Hypothalamus (tissue), 51 donors: Measurements from ENCODE around the gene UBE2J2.

ENCODE experiments used
- DNase-seq, 51 donors: peaks; one replicate each; lab custom pipeline; 2025; lab: John Stamatoyannopoulos, UW

UBE2J2 gene

DNA sequence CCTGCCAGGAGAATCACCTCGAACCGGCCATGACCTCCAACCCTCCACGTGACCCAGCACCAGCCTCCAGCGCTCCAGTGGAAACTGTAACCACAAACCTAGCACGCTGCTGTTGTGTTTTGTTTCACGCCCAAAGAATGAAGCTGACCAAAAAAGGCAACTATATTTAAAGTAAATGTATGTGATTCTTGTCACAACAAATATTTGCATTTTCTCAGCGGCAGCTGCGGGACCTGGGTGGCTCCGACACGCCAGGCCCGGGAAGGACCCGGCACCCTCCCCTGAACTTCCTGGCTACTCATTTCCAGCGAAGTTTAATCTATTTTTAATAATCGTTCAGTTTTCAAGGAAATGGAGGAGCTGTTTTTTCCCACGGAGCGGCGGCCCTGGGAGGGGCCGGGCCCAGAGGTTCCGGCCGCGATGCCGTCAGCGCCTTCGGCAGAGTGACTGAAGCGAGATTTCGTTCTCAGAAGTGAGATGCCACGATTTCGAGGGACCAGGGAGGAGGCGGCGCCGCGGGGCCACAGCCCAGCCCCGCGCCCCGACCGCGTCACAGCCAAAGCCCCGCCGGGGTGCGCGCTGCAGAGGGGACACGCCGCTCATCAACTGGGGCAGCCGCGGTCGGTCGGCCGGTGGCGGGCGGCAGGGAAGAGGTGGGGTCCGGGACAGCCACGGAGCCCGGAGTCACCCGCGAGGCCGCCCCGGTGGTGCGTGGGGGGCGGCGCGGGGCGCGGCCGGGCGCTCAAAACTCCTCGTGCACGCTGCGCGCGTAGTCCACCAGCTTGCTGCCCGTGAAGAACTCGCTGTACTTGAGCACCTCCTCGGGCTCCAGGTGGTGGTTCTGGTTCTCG lies 56.7 kb downstream of the UBE2J2 start:
- DNase-seq = no peak

DNA sequence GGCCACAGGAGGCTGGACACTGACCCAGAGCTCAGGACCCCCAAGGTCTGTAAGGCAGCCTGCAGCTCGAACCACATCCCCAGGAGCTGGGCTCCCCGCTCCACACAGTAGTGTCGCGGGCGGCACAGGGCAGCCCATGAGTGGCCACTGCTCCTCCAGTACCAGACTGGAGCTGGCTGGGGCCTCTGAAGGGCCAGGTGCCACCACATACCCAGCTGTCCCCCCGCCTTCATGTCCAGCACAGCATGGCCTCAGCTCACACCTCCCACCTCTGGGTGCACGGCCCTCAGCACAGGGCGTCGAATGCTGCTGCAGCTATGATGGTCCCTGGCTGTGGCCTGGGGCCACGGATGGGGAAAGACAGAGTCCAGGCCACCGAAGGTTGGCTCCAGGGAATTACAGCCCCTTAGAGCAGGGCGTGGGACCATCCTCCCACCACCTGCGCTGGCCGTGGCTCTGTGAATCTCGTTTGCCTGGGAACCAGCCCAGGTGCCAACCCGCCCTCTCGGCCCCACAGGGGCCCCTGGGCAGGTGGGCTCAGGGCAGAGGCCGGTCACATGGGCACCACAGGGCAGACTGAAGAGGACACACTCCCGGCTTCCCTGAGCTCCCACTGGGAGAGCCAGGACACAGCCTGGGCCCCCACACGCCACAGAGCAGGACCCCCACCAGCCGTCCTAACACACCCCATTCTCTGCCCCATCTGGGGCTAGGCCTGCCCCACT lies 57.6 kb downstream of the UBE2J2 start:
- no peak for DNase-seq

DNA sequence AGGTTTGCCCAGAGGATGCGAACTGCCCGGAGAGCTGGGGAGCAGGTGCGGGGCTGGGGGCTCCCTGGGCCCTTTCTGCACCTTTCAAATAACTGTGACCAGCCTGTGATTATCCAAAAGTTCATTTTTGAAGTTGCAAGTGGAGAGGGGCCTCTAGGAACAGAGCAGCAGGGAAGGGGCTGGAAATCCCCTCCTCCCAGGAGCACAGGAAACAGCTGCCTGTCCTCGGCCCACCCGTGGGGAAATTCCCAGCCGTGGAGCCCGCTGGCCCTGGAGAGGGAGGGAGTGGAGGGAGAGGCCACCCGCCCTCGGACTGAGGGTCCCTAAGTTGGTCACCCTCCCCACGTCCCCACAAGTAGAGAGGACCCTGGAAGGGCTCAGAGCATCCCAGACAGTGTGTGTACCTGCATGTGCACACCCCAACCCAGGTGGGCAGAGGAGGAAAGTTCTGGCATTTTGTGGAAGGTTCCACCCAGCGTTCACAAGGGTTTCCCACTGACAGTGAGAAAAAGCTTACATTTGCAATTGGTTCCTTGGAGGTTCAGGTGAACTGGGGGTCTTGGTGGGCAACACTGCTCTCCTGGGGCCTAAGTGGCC lies 58.5 kb downstream of the UBE2J2 start:
- no peak for DNase-seq

DNA sequence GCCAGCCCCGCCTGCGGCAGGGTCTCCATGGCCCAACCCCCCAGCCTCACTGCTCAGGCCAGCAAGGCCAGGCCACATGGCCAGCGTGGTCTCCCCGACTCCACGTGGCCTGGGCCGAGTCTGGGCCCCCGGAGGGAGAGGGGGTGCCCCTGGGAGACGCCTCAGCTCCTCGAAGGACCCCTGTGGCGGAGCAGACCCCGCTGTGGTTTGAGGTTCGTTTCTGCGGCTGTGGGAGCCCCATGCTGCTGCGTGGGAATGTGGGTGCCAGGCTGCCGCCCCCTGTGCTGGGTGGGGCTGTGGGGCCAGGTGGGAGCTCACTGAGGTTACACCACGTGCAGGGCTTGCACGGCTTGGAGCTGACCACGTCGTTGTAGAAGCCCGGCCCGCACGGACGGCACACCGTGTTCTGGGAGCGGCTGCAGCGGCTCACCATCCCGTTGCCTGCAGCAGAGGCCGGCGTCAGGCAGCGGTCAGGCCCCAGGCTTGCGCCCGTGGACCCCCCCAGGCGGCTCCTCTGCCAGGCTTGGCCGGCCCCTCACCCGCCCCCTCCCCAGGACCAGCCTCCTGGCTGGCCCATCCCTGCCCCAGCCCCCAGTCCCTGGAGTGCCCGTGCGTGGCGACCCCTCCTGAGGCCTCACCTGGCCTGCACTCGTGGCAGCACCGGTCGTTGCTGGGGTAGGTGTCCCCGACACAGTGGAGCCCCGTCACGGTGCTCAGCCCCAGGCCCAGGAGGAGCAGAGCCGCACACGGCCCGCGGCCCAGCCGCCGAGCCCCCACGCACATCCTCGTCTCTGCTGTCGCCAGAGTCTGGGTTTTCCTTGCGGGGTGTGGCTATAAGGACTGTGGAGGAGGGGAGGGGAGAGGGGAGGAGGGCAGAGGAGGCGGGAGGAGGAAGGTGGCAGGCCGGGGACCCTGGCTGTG lies 60.0 kb downstream of the UBE2J2 start, which contains the start of gene TNFRSF4:
Gene TNFRSF4, minus strand, starts transcription at position 809 of the 921 bp plus-strand sequence. Its CDS starts 26 bp downstream, at position 783.
- no peak for DNase-seq

DNA sequence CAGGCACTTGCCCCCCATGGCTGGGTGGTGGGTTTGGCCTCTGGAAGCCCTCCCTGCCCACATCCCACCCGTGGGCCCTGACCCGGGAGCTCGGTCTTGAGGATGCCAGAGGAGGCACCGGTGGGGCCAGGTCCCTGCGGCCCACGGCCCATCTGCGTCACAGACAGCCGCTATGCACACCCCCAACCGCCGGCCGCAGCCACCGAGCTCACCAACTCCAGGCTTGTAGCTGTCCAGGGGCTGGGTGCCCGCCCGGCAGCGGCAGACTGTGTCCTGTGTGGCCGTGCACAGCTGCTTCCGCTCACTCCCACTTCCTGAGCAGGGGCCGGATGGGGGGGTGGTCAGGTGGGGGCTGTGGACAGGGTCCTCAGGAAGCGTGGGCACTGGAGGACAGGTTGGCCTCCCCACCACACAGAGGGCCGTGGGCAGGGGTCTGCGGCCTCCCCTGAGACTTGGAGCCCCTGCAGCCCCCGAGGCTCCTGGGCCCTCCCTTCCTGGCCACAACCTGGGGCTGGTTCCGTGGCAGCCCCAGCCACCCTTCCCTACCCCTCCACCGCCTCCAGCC lies 60.8 kb downstream of the UBE2J2 start:
- DNase-seq = no peak

DNA sequence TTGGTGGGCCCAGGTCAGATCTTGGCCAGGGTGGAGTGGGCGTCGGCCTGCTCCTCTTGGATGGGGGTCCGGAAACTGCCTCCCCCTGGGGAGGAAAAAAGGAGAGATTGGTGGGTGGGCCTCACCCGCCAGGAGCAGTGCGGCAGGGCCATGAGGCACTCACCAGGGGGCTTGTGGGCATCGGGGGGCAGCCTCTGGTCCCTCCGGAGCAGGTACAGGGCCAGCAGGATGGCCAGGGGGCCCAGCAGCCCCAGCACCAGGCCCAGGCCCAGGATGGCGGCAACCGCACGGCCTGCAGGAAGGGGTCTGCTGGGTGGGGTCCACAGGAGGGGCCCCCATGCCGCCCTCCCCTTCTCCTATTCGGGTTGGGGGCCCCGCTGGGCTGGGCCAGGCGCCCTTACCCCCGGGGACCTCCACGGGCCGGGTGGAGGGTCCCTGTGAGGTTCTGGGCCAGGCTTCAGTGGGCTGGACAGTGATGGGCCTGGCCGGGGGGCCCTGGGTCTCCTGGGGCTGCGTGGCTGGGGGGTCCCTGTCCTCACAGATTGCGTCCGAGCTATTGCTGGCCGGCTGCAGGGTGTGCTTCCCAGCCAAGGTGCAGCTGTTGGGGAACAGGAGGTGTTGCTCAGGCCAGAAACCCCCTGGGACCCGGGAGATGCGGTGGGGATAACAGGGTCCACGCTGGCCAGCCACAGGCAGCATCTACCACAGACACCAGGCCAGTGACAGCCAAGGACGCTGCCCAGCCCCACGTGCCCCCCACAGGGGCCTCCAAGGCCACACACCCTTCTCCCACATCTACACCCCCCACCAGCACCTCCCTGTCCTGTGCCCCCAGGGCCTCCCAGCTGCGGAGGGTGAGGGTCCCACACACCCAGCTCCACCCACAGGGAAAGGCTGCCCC lies 61.9 kb downstream of the UBE2J2 start:
- DNase-seq = no peak

DNA sequence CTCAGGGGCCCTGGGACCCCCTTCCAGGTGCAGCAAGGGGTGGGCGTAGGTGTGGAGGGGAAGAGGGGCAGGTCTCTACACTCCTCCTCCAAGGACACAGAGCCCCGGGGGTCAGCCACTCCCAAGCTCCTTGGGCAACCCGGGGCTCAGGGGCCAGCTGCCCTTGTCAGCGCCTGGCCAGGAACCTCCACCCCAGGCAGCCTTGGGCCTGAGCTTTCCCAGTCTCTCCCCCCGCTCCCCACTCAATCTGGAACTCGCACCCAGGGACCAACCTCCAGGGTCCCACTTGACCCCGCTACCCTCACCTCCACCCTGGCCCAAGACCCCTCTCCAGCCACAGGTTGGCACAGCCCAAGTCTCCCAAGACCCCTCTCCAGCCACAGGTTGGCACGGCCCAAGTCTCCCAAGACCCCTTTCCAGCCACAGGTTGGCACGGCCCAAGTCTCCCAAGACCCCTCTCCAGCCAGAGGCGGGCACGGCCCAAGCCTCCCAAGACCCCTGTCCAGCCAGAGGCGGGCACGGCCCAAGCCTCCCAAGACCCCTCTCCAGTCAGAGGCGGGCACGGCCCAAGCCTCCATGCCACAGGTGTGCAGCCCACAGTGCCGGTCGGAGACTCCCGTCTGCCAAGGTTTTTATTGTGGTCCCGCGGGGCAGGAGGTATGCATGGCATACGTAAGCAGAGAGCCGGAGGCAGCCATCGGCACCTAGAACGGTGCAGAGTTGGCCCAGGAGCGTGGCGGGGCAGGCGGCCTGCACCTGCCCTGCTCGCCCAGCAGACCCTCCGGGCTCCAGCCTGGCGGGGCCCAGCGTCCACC lies 62.7 kb downstream of the UBE2J2 start:
- no peak for DNase-seq

DNA sequence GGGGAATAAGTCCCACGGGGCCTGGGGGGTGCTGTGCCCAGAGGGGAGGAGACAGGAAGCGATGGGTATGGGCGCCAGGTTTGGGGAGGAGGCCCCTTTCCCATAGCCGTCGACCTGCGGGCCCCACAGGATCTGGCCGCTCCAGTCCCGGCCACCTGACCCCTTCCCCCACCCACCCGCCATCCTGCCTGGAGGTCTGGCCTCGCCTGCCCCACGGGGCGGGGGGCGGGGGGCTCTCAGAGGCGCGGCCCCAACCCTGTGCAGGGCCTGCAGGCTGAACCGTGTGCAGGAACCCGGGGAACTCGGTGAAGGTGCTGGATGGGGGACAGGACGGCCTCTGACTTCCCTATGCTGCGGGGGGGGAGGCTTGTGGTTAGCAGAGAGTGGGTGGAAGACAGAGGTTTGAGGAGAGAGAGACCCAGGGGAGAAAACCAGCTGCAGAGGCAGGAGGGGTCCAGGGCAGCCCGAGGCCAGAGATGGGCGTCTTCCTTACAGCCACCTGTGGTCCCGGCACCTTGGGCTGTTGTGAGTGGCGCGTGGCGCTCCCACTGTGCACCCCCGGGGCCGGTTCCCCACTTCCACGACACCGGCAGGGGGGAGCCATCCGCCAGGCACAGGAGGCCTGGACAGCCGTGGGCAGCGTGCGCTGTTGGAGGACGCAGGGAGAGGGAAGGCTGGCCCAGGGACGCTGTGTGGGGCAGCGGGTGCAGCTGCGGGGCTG lies 64.8 kb downstream of the UBE2J2 start:
- no peak for DNase-seq

DNA sequence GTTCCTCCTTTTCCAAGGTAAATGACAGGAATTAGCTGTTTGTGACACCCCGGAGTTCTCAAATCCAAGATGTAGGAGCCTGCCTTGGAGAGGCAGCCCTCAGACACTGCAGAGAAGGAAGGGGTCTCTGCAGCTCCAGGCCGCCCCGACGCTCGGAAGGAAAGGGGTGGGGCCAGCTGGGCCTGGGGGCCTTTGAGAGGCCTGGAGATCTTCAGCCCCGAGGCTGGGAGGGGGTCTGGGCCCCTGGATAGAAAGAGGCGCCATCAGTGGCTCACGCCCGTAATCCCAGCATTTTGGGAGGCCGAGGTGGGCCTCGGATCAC lies 66.1 kb downstream of the UBE2J2 start:
- DNase-seq = no peak

DNA sequence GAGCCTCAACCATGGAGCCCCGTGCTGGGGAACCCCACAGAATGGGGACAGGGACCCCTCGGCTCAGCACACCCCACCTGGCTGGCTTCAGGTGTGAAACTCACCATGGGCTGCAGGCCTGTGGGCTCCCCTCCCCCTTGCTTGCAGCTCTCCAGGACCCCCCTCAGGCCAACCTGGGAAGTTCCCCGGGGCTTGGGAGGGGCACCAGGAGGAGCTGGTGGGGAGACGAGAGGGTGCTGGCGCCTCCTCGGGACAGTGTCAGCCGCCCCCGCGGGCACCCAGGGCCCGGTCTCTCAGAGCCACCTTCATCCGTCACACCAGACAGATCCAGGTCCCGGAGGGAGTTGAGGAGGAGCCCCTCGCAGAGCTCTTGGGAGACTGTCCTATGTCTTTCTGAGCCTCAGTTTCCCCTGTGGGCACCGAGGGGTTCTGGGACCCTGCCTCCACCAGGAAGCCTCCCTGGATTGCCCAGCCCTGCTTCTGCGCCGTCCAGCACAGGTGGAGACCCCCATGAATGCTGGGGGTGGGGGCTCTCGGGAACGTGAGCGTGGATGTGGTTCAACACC lies 66.6 kb downstream of the UBE2J2 start:
- no peak for DNase-seq

DNA sequence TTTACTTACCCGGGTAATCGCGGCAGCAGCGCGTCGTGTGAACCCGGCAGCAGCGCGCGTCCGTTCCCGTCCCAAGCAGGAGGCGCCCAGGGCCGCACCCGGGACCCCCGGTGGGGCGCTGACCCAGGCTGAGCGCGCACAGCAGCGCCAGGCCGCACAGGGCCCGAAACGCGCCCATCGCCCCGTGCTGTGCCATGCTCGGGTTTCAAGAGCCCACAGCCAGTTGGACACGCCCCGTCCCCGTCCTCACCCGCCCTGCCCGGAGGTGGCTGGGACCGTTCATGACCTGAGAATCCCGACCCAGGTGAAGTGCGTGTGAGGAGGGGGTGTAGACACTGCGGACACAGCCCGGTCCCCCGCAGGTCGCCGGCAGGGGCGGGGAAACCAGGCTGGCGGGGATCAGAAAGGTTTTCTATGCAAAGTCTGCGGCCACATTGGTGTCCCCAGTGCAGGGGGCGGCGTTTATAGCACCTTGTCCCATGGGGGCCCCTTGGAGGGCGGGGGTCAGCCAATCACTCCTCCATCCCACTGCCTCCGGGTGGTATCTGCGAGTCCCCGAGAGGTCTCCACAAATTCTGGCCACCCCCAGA lies 67.2 kb downstream of the UBE2J2 start, which contains the start of gene TNFRSF18:
Gene TNFRSF18, minus strand, starts transcription at position 217 of the 590 bp plus-strand sequence. Its CDS starts 21 bp downstream, at position 196.
- no peak for DNase-seq

DNA sequence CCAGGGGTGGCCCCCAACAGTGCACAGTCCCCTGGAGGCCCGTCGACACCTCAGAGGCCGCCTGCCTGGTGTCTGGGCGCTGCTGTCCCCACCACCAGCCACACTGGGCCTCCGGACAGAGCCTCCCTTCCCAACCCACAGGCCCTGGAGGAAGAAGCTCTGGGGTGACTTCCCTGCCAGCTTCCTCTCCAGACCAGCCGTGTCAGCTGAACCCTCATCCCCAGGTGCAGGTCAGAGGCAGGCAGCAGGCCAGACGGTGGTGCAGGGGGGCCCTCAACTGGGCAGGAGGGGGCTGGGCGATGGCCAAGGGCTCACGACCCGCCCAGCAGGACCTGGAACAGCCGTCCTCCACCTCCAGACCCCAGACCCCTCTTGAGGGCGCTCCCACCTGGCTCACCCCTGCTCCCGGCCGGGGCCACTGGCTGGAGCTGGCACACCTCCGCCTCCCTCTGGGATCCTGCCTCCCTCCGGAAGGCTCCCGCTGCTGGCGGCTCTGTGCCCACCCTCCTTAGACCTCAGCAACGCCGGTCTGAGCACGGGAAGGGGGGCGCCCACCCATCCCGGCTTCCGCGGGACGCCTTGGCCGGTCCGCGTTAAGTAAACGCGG lies 67.8 kb downstream of the UBE2J2 start:
- DNase-seq = no peak

DNA sequence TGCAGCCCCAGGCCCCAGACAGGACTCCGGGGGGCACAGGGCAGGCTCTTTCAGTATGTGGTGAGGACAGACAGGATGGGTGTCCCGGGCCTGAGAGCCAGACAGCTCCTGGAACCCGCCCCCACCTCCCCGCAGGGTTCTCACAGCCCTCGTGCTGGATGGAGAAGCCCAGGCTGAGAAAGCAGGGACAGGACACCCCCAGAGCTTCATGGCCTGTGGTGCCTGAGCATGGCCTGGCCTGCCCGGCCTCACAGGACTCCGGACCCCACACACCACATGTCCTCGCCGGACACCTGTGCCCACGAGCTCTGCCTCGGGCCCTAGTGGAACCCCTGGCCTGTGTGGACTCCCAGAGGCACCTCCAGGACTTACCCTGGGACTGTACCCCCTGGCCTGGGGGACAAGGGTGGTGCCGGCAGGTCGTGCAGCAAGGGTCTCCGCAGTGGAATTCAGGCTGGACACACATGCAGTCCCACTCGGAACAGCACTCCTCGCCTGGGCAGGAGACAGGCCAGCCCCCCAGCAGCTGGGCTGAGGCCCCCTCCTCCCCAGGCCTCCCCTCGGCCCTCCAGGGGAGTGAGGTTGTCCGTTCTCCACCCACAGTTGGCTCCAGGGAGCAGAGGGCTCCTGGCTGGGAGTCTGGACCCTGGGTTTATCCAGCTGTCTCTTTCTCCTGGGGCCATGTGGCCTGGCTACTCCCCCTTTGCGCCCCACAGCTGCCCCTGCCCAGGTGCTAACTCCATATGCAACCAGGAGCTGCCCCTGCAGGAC lies 68.5 kb downstream of the UBE2J2 start:
- no peak for DNase-seq

DNA sequence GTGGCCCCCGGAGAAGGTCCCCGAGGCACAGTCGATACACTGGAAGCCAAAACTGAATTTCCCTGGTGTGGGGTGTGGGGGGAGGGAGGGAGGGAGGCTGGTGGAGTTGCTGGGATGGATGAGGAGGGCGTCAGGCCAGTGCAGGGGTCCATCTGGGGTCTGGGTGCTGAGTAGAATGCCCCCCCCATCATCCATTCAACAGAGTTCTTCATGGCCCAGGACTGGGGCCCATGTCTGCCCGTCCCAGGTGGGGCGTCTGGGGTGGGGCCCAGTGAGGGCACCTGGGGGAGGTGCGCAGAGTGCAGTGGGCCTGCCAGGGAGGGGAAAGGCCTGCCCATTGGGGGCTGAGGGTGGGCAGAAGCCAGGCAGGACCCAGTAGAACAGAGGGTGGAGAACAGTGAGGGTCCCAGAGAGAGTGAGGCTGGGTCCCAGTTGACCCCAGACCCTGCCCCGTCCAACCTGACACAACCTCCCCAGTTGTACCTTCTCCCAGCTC lies 69.2 kb downstream of the UBE2J2 start:
- DNase-seq = no peak
